ENCODE results near the gene PHLDB2.

DNA sequence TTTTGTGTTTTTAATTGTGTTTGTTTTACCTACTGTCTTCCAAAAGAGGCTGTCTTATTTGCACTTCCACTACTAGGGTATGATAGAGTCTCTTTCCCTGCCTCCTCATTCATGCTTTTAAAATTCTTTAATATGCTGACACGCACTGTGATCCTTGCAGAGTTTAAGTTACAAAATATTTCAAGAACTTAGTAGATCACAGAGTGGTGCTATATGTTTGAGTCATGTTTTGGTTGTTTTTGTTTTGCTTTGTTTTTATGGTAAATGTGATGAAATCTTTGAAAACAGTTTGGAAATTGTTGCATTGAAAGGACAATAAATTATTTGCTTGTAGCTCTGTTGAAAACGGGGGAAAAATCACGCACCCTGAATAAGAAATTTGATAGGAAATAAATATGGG lies 113.8 kb downstream of the PHLDB2 start:
- TF ChIP-seq, protein P1, sequence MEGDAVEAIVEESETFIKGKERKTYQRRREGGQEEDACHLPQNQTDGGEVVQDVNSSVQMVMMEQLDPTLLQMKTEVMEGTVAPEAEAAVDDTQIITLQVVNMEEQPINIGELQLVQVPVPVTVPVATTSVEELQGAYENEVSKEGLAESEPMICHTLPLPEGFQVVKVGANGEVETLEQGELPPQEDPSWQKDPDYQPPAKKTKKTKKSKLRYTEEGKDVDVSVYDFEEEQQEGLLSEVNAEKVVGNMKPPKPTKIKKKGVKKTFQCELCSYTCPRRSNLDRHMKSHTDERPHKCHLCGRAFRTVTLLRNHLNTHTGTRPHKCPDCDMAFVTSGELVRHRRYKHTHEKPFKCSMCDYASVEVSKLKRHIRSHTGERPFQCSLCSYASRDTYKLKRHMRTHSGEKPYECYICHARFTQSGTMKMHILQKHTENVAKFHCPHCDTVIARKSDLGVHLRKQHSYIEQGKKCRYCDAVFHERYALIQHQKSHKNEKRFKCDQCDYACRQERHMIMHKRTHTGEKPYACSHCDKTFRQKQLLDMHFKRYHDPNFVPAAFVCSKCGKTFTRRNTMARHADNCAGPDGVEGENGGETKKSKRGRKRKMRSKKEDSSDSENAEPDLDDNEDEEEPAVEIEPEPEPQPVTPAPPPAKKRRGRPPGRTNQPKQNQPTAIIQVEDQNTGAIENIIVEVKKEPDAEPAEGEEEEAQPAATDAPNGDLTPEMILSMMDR (IDR thresholded peaks at IDR 0.05) = no peak
- TF ChIP-seq POLR2A (IDR thresholded peaks at IDR 0.05) (no peak), EP300 (IDR thresholded peaks at IDR 0.05) (no peak)
